Hepatocyte (in vitro differentiated cells): ENCODE results near the gene PLPP1. TPM values are rescaled to one million over a fixed set of nuclear protein-coding genes. Genes with fewer than 3 reads are reported as not detected.
"Not testable (repeated sequence)": the region's sequence is repeated elsewhere in the genome, so short reads cannot be mapped to it uniquely, and the experiment has no call there.

Experiments used
- DNase-seq: peaks from one replicate; pipeline ENCODE4 v3.0.0-alpha.2; 2016; ENCODE audit warnings: low spot score
- H2AFZ ChIP-seq: fragments of 200-600 bp; sonication (generic); 2 replicates; pipeline ENCODE4 v1.6.0; 2016; ENCODE audit warnings: antibody characterized with exemption, mild to moderate bottlenecking
- H3K27ac ChIP-seq: fragments of 200-600 bp; sonication (generic); 2 replicates; pipeline ENCODE4 v1.5.1; 2016; ENCODE audit warnings: mild to moderate bottlenecking
- H3K27me3 ChIP-seq: fragments of 200-600 bp; sonication (generic); 2 replicates; pipeline ENCODE4 v1.6.1; 2016
- H3K36me3 ChIP-seq: fragments of 200-600 bp; sonication (generic); replicated peaks from 2 replicates; pipeline ENCODE4 v1.5.1; 2016; ENCODE audit warnings: low read depth; ENCODE audit not compliant: insufficient read depth
- H3K4me1 ChIP-seq: fragments of 200-600 bp; sonication (generic); 2 replicates; pipeline ENCODE4 v1.5.1; 2016; ENCODE audit warnings: mild to moderate bottlenecking, moderate library complexity; ENCODE audit not compliant: insufficient read depth
- H3K4me2 ChIP-seq: fragments of 200-600 bp; sonication (generic); 2 replicates; pipeline ENCODE4 v1.6.0; 2016
- H3K4me3 ChIP-seq: fragments of 200-600 bp; sonication (generic); 2 replicates; pipeline ENCODE4 v1.5.1; 2016; ENCODE audit warnings: mild to moderate bottlenecking
- H3K79me2 ChIP-seq: fragments of 200-600 bp; sonication (generic); 2 replicates; pipeline ENCODE4 v1.6.0; 2017; ENCODE audit warnings: mild to moderate bottlenecking
- H3K9me2 ChIP-seq: fragments of 200-600 bp; sonication (generic); replicated peaks from 2 replicates; pipeline ENCODE4 v1.6.0; 2017; ENCODE audit warnings: mild to moderate bottlenecking; ENCODE audit not compliant: insufficient read depth
- H3K9me3 ChIP-seq: fragments of 200-600 bp; sonication (generic); 2 replicates; pipeline ENCODE4 v1.5.1; 2016; ENCODE audit warnings: low read depth, mild to moderate bottlenecking
- H4K20me1 ChIP-seq: fragments of 200-600 bp; sonication (generic); 2 replicates; pipeline ENCODE4 v1.6.0; 2016; ENCODE audit warnings: mild to moderate bottlenecking; ENCODE audit not compliant: insufficient read depth, poor library complexity, severe bottlenecking
- CTCF ChIP-seq: fragments of 200-600 bp; sonication (generic); IDR thresholded peaks from 2 replicates; pipeline ENCODE4 v1.5.1; 2016; ENCODE audit warnings: antibody characterized with exemption, mild to moderate bottlenecking; ENCODE audit not compliant: poor library complexity
- EZH2 ChIP-seq: fragments of 200-600 bp; sonication (generic); IDR thresholded peaks from 2 replicates; pipeline ENCODE4 v1.6.1; 2016; ENCODE audit warnings: antibody characterized with exemption, mild to moderate bottlenecking, borderline replicate concordance
- EZH2phosphoT487 ChIP-seq: fragments of 200-600 bp; sonication (generic); IDR thresholded peaks from one replicate; pipeline ENCODE4 v1.6.1; 2018; ENCODE audit warnings: antibody characterized with exemption, mild to moderate bottlenecking, low read depth, moderate library complexity; ENCODE audit not compliant: unreplicated experiment, severe bottlenecking
- whole genome bisulfite sequencing: methylation state at CpG from one replicate; pipeline ENCODE4 v1.1.6; 2016; ENCODE audit warnings: low lambda C conversion rate; ENCODE audit errors: missing lambda C conversion rate; 5-methylcytosine and 5-hydroxymethylcytosine counted together
- polyA plus RNA-seq: library from polyadenylated mRNA; unstranded; fragments of >200 nt; fragmentation: Nextera tagmentation; extraction: Ambion mirVana; gene quantifications from 2 replicates; pipeline ENCODE4 v1.2.1, GENCODE V29; 2016
- total RNA-seq: library from RNA; depleted of rRNA; stranded (reverse); fragments of >200 nt; gene quantifications from 2 replicates; pipeline ENCODE4 v1.2.3, GENCODE V29; 2014

Gene PLPP1
- total and polyA plus RNA-seq, 2 experiments from 2014 or later, result 80.1 to 84.9 TPM

- peak overlapping the region; percentile 3 for H3K27ac ChIP-seq
- no peak for DNase-seq
- no peaks in the 10 kb centered on the region for H4K20me1 ChIP-seq
- no peaks in the 10 kb centered on the region for H3K9me3 ChIP-seq
- peaks cover 4% of the 10 kb centered on the region for H3K4me1 ChIP-seq
- peaks cover 5% of the 10 kb centered on the region for H3K79me2 ChIP-seq
- 42% methylated on average over 2 of the region's 2 CpGs for WGBS
- H3K4me3 ChIP-seq, result no peak overlapping the region
- no peak for TF ChIP-seq CTCF
- no peak for TF ChIP-seq EZH2
- TF ChIP-seq EZH2phosphoT487, result no peak
- no peaks in the 10 kb centered on the region for H3K36me3 ChIP-seq
- H3K9me2 ChIP-seq, result no peaks in the 10 kb centered on the region
- peak overlapping the region; percentile 16 for H2AFZ ChIP-seq
- H3K27me3 ChIP-seq, result no peaks in the 10 kb centered on the region
- H3K4me2 ChIP-seq, result peak overlapping the region; percentile 44
Observed at GRCh38 chr5:55538661-55539060, 3.9 kb upstream of the PLPP1 start.

GRCh38 chr5:55537315-55537714 is 2.6 kb upstream of the PLPP1 start:
- Histone ChIP-seq H3K79me2 (peaks cover 18% of the 10 kb centered on the region), H3K4me1 (peaks cover 16% of the 10 kb centered on the region)
- 95% methylated on average over 8 of the region's 8 CpGs for WGBS
- not testable (repeated sequence) for H3K27ac ChIP-seq, DNase-seq, H3K36me3 ChIP-seq, H2AFZ ChIP-seq, H4K20me1 ChIP-seq, H3K4me2 ChIP-seq, H3K9me2 ChIP-seq, H3K9me3 ChIP-seq, H3K27me3 ChIP-seq, H3K4me3 ChIP-seq

- H4K20me1 ChIP-seq, result peaks cover 15% of the 10 kb centered on the region
- H3K4me3 ChIP-seq, result peak overlapping the region; percentile 90
- no peaks in the 10 kb centered on the region for H3K9me2 ChIP-seq
- H3K27me3 ChIP-seq, result no peaks in the 10 kb centered on the region
- WGBS, result 20% methylated on average over 12 of the region's 19 CpGs
- peak overlapping the region; percentile 99 for H3K27ac ChIP-seq
- no peak for DNase-seq
- H3K9me3 ChIP-seq, result no peaks in the 10 kb centered on the region
- peak overlapping the region; percentile 83 for H3K4me2 ChIP-seq
- TF ChIP-seq EZH2phosphoT487, result no peak
- TF ChIP-seq CTCF, result no peak
- no peak for TF ChIP-seq EZH2
- peaks cover 25% of the 10 kb centered on the region for H3K4me1 ChIP-seq
- H3K36me3 ChIP-seq, result no peaks in the 10 kb centered on the region
- H3K79me2 ChIP-seq, result peaks cover 38% of the 10 kb centered on the region
- H2AFZ ChIP-seq, result peak overlapping the region; percentile 88
Observed at GRCh38 chr5:55535199-55535905, 588 bp upstream of the PLPP1 start.

GRCh38 chr5:55533521-55534435 is 986 bp downstream of the PLPP1 start:
- H3K4me2 ChIP-seq, result peak overlapping the region; percentile 83
- no peaks in the 10 kb centered on the region for H3K27me3 ChIP-seq
- peak overlapping the region; percentile 99 for H3K27ac ChIP-seq
- peaks cover 53% of the 10 kb centered on the region for H3K79me2 ChIP-seq
- peak overlapping the region; percentile 90 for H3K4me3 ChIP-seq
- WGBS, result 3% methylated on average over 18 of the region's 25 CpGs
- DNase-seq, result no peak
- peak overlapping the region; percentile 88 for H2AFZ ChIP-seq
- no peaks in the 10 kb centered on the region for H3K9me2 ChIP-seq
- H3K4me1 ChIP-seq, result peaks cover 25% of the 10 kb centered on the region
- H3K9me3 ChIP-seq, result no peaks in the 10 kb centered on the region
- TF ChIP-seq CTCF (no peak), EZH2phosphoT487 (no peak)
- no peaks in the 10 kb centered on the region for H3K36me3 ChIP-seq
- H4K20me1 ChIP-seq, result peaks cover 15% of the 10 kb centered on the region
